HG03135 (cell line): ENCODE measurements around the gene RHOXF2.
"Not testable (repeated sequence)": the region's sequence is repeated elsewhere in the genome, so short reads cannot be mapped to it uniquely, and the experiment has no call there.

Experiments
- ATAC-seq: cut with Tn5 transposase; IDR thresholded peaks from one replicate; pipeline ENCODE4 v1.9.1; 2021; ENCODE audit warnings: mild to moderate bottlenecking, moderate library complexity; ENCODE audit not compliant: unreplicated experiment

RHOXF2 gene

GRCh38 chrX:120158313-120158712, at the start of gene RHOXF2:
Gene RHOXF2 (plus strand): TSS chrX:120158613. CDS start chrX:120158751, 138 bp downstream.
- not testable (repeated sequence) for ATAC-seq

GRCh38 chrX:120109378-120109777, 49.0 kb upstream of the RHOXF2 start:
- ATAC-seq = no peak

GRCh38 chrX:120111611-120112010, 46.8 kb upstream of the RHOXF2 start:
- ATAC-seq = no peak

- ATAC-seq = no peak
Observed at GRCh38 chrX:120115438-120115963, 42.9 kb upstream of the RHOXF2 start, which contains the start of gene RHOXF1. Gene RHOXF1 (minus strand): TSS chrX:120115913. CDS start chrX:120115862, 51 bp downstream.

- no peak for ATAC-seq
Observed at GRCh38 chrX:120120223-120120622, 38.2 kb upstream of the RHOXF2 start.

- ATAC-seq = no peak
Observed at GRCh38 chrX:120125444-120125843, 33.0 kb upstream of the RHOXF2 start.

GRCh38 chrX:120128306-120128846, 30.0 kb upstream of the RHOXF2 start:
- ATAC-seq = not testable (repeated sequence)

GRCh38 chrX:120136128-120136527, 22.3 kb upstream of the RHOXF2 start:
- ATAC-seq = no peak

GRCh38 chrX:120136840-120137239, 21.6 kb upstream of the RHOXF2 start:
- no peak for ATAC-seq

GRCh38 chrX:120137439-120137838, 21.0 kb upstream of the RHOXF2 start:
- no peak for ATAC-seq

- ATAC-seq = no peak
Observed at GRCh38 chrX:120140293-120140981, 18.0 kb upstream of the RHOXF2 start.

- no peak for ATAC-seq
Observed at GRCh38 chrX:120144178-120144844, 14.1 kb upstream of the RHOXF2 start.

- no peak for ATAC-seq
Observed at GRCh38 chrX:120145295-120145925, 13.0 kb upstream of the RHOXF2 start.

GRCh38 chrX:120146323-120146722, 12.1 kb upstream of the RHOXF2 start:
- not testable (repeated sequence) for ATAC-seq

GRCh38 chrX:120147537-120147936, 10.9 kb upstream of the RHOXF2 start:
- no peak for ATAC-seq

GRCh38 chrX:120150109-120150744, 8.2 kb upstream of the RHOXF2 start:
- not testable (repeated sequence) for ATAC-seq

GRCh38 chrX:120159086-120159485, 673 bp downstream of the RHOXF2 start:
- ATAC-seq = not testable (repeated sequence)

- not testable (repeated sequence) for ATAC-seq
Observed at GRCh38 chrX:120193254-120193653, 34.8 kb downstream of the RHOXF2 start.

GRCh38 chrX:120193720-120194119, 35.3 kb downstream of the RHOXF2 start:
- not testable (repeated sequence) for ATAC-seq

- not testable (repeated sequence) for ATAC-seq
Observed at GRCh38 chrX:120195786-120196185, 37.4 kb downstream of the RHOXF2 start.
